GM12873 (cell line): ENCODE data around the gene NLK.

ENCODE experiments used
- CTCF ChIP-seq: IDR thresholded peaks from 2 replicates; pipeline ENCODE4 v1.5.1; 2012; ENCODE audit warnings: low read depth, mild to moderate bottlenecking, moderate library complexity, low read length, control low read depth; ENCODE audit not compliant: insufficient read depth; ENCODE audit errors: missing control alignments

NLK gene

DNA sequence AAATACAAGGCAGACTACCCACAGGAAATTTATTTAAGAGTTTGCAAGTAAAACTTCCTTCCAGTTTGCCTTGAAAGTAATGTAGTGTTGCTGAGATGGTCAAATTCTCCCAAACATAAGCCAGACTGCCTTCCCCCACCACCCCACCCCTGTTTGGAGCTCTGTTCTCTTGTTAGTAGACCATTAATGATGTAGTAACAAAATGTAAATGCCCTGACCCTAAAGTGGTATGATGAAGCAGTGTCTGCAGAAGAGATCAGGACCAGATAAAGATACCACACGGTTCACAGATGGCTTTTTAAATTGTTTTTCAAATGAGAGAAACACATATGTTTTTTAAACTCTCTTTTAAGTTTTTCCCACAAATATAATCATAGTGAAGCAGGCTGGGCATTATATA is 140.1 kb downstream of the NLK start:
- TF ChIP-seq CTCF: no peak

DNA sequence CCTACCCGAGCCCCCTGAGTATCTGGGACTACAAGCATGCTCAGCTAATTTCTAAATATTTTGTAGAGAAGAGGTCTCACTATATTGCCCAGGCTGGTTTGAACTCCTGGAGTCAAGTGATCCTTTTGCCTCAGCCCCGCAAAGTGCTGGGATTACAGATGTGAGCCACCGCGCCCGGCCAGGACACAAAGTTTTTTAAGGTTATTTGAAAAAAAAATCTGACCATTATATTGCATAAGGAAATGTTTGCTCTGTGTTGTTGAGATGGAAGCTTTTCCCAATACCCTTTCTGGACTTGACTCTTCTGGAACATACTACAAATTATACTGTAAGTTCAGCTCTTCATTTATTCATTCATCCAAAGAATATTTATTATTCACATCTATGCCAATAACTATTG is 143.2 kb downstream of the NLK start:
- TF ChIP-seq CTCF: no peak

GRCh38 chr17:28187931-28188330 is 145.5 kb downstream of the NLK start:
- TF ChIP-seq CTCF: no peak

DNA sequence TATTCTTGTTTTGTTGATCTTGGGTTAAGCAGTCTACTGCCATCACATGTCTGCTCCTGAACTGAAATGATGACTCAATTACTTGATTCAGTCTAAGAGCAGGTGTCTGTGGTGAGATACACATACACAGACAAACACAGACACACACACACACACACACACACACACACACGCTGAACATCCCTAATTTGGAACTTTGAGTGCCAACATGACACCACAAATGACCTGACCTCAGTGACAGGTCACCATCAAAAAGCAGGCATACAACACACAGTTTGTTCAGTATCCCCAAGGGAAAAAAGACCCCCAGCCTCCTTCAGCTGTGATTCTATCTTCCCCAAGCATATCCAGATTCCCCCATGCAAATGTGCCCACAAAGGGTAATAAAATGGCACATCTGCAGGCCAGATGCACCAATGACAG is 146.4 kb downstream of the NLK start:
- TF ChIP-seq CTCF: no peak

DNA sequence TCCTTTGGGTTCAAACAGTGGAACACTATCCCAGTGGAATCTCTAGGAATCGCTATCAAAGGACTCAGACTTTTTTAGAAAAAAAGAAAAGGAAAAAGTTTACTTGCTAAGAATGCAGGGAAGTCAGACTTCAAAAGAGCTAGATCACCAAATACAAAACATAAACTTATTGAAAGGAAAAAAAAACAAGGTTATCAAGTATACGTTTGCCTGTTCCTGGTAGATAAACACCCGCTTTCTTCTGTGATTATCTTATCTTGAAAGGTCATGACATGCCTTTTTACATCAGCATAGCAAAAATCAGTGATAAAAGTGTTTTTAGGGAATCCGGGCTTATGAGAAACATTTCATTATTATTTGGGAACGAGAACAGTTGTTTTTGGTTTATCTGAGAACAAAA is 147.2 kb downstream of the NLK start:
- no peak for TF ChIP-seq CTCF

DNA sequence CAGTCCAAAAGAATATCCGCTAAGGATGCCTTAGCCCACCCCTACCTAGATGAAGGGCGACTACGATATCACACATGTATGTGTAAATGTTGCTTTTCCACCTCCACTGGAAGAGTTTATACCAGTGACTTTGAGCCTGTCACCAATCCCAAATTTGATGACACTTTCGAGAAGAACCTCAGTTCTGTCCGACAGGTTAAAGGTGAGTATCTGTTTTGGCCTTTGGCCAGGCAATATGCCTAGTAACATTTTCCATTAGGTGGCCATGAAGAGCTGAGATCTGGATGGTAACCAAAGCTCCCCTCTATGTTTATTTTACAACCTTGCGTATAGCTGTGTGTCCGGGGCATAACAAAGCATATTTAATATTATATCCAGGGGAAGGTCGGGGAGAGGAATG is 148.5 kb downstream of the NLK start:
- no peak for TF ChIP-seq CTCF

DNA sequence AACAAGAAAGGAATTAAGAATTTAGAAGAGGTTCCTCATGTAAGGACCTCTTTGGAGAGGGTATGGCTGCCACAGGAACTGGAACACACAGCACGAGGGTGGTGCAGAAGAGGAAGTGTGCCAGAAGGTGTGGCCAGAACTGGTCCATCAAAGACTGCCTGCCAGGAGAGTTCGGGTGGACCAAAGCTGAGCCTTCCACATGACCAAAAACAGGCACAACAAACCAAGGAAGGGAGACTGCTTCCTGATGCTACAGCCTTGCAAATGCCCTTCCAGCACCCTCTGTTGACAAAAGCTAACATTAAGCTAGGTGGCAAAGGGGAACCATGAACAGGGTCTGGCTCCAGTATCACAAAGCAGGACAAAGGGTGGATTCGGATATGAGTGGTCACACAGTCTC is 150.8 kb downstream of the NLK start:
- no peak for TF ChIP-seq CTCF

GRCh38 chr17:28194382-28194781 is 151.9 kb downstream of the NLK start:
- no peak for TF ChIP-seq CTCF
